Neural progenitor cell (in vitro differentiated cells): Measurements from ENCODE around the gene GINS3. TPM values are rescaled to one million over a fixed set of nuclear protein-coding genes. Genes with fewer than 3 reads are reported as not detected.

ENCODE experiments used
- DNase-seq: peaks from one replicate; pipeline ENCODE4 v3.0.0-alpha.2; 2016; ENCODE audit warnings: low spot score
- H2AFZ ChIP-seq: fragments of 200-600 bp; sonication (generic); replicated peaks from 2 replicates; pipeline ENCODE4 v1.6.1; 2016; ENCODE audit warnings: antibody characterized with exemption
- H3F3A ChIP-seq: fragments of 200-600 bp; sonication (generic); 2 replicates; pipeline ENCODE4 v1.6.1; 2016; ENCODE audit warnings: antibody characterized with exemption, low read depth
- H3K27ac ChIP-seq: fragments of 200-600 bp; sonication (generic); 2 replicates; pipeline ENCODE4 v1.5.1; 2016; ENCODE audit warnings: mild to moderate bottlenecking
- H3K27me3 ChIP-seq: fragments of 200-600 bp; sonication (generic); 2 replicates; pipeline ENCODE4 v1.6.1; 2016; ENCODE audit warnings: mild to moderate bottlenecking, moderate library complexity
- H3K36me3 ChIP-seq: fragments of 200-600 bp; sonication (generic); 2 replicates; pipeline ENCODE4 v1.5.1; 2016
- H3K4me1 ChIP-seq: fragments of 200-600 bp; sonication (generic); 2 replicates; pipeline ENCODE4 v1.6.1; 2016; ENCODE audit warnings: mixed run types
- H3K4me2 ChIP-seq: fragments of 200-600 bp; sonication (generic); 2 replicates; pipeline ENCODE4 v1.6.1; 2016
- H3K4me3 ChIP-seq: fragments of 200-600 bp; sonication (generic); 2 replicates; pipeline ENCODE4 v1.5.1; 2016
- H3K79me2 ChIP-seq: fragments of 200-600 bp; sonication (generic); 2 replicates; pipeline ENCODE4 v1.6.1; 2016; ENCODE audit warnings: low read depth
- H3K9ac ChIP-seq: fragments of 200-600 bp; sonication (generic); 2 replicates; pipeline ENCODE4 v1.6.1; 2016
- H3K9me3 ChIP-seq: fragments of 200-600 bp; sonication (generic); 2 replicates; pipeline ENCODE4 v1.5.1; 2016; ENCODE audit warnings: low read depth
- H4K20me1 ChIP-seq: fragments of 200-600 bp; sonication (generic); 2 replicates; pipeline ENCODE4 v1.6.1; 2016; ENCODE audit warnings: low read depth
- H3K27ac Mint-ChIP-seq: 3 replicates; pipeline ENCODE4 v1.8.0; 2021; ENCODE audit warnings: mixed read lengths
- H3K27me3 Mint-ChIP-seq: 2 replicates; pipeline ENCODE4 v1.8.0; 2022; ENCODE audit warnings: low read depth, mild to moderate bottlenecking, inconsistent platforms, moderate library complexity, mixed read lengths; ENCODE audit not compliant: insufficient read depth
- H3K36me3 Mint-ChIP-seq: 3 replicates; pipeline ENCODE4 v1.8.0; 2021; ENCODE audit warnings: mixed read lengths
- H3K4me1 Mint-ChIP-seq: 3 replicates; pipeline ENCODE4 v1.8.0; 2021; ENCODE audit warnings: mixed read lengths
- H3K4me3 Mint-ChIP-seq: 3 replicates; pipeline ENCODE4 v1.8.0; 2021; ENCODE audit warnings: mild to moderate bottlenecking, moderate library complexity, mixed read lengths
- H3K9me3 Mint-ChIP-seq: 3 replicates; pipeline ENCODE4 v1.8.0; 2020; ENCODE audit warnings: mixed read lengths
- CTCF ChIP-seq: fragments of 200-600 bp; sonication (generic); IDR thresholded peaks from 2 replicates; pipeline ENCODE4 v1.5.1; 2017; ENCODE audit warnings: antibody characterized with exemption, mild to moderate bottlenecking
- EZH2 ChIP-seq: fragments of 200-600 bp; sonication (generic); IDR thresholded peaks from 2 replicates; pipeline ENCODE4 v1.6.1; 2017; ENCODE audit warnings: antibody characterized with exemption, mild to moderate bottlenecking, moderate library complexity
- EZH2phosphoT487 ChIP-seq: fragments of 200-600 bp; sonication (generic); IDR thresholded peaks from 2 replicates; pipeline ENCODE4 v1.6.1; 2017; ENCODE audit warnings: antibody characterized with exemption
- total RNA-seq: library from RNA; depleted of rRNA; stranded (reverse); fragments of >200 nt; gene quantifications from 2 replicates; pipeline ENCODE4 v1.2.3, GENCODE V29; 2015; ENCODE audit warnings: low replicate concordance

The GINS3 gene
- total RNA-seq, 1 donor from 2014 or later = 13.4 TPM

DNA sequence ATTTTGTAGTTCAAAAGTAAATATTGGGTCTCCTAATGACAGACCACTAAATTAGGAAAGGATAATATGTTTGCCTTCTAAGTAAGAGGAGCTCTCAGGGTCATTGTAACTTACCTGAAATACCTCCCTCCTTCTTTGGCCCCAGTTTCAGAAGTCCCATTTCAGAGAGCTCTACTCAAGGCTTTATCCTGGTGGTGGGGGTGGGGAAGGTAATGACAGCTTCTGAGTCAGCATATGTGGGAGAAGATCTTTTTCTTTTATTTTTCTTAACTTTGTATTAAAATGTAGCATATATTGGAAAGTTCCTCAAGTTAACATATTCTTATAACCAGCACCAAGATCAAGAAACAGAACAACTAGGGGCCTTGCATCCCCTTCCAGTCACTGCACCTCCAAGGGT is 16.9 kb upstream of the GINS3 start:
- H3K4me1 Mint-ChIP-seq = peaks cover 3% of the 10 kb centered on the region
- Histone ChIP-seq H3K4me1 (peaks cover 3% of the 10 kb centered on the region), H3K4me3 (no peak overlapping the region), H3K27ac (no peak overlapping the region), H3K9me3 (no peaks in the 10 kb centered on the region), H2AFZ (no peak overlapping the region), H3K9ac (no peak overlapping the region), H3K27me3 (no peaks in the 10 kb centered on the region), H3K4me2 (no peak overlapping the region), H3K36me3 (no peaks in the 10 kb centered on the region), H3K79me2 (no peaks in the 10 kb centered on the region), H4K20me1 (no peaks in the 10 kb centered on the region), H3F3A (no peaks in the 10 kb centered on the region)
- TF ChIP-seq CTCF = no peak
- no peaks in the 10 kb centered on the region for H3K36me3 Mint-ChIP-seq
- H3K27ac Mint-ChIP-seq = no peak overlapping the region
- peaks cover 5% of the 10 kb centered on the region for H3K27me3 Mint-ChIP-seq
- no peak for DNase-seq
- H3K9me3 Mint-ChIP-seq = no peaks in the 10 kb centered on the region
- no peak overlapping the region for H3K4me3 Mint-ChIP-seq

GRCh38 chr16:58377932-58378331 is 14.3 kb upstream of the GINS3 start:
- peaks cover 3% of the 10 kb centered on the region for H3K4me1 Mint-ChIP-seq
- H3K27ac Mint-ChIP-seq = no peak overlapping the region
- Histone ChIP-seq H3K4me1 (no peaks in the 10 kb centered on the region), H3K27ac (no peak overlapping the region), H4K20me1 (no peaks in the 10 kb centered on the region), H2AFZ (peak overlapping the region; percentile 23), H3K4me3 (no peak overlapping the region), H3K4me2 (no peak overlapping the region), H3K9ac (no peak overlapping the region), H3K9me3 (no peaks in the 10 kb centered on the region), H3F3A (no peaks in the 10 kb centered on the region), H3K27me3 (no peaks in the 10 kb centered on the region), H3K79me2 (no peaks in the 10 kb centered on the region), H3K36me3 (no peaks in the 10 kb centered on the region)
- H3K36me3 Mint-ChIP-seq = no peaks in the 10 kb centered on the region
- no peaks in the 10 kb centered on the region for H3K9me3 Mint-ChIP-seq
- H3K4me3 Mint-ChIP-seq = no peak overlapping the region
- no peak for DNase-seq
- no peaks in the 10 kb centered on the region for H3K27me3 Mint-ChIP-seq
- TF ChIP-seq EZH2phosphoT487 (no peak), EZH2 (no peak), CTCF (no peak)

DNA sequence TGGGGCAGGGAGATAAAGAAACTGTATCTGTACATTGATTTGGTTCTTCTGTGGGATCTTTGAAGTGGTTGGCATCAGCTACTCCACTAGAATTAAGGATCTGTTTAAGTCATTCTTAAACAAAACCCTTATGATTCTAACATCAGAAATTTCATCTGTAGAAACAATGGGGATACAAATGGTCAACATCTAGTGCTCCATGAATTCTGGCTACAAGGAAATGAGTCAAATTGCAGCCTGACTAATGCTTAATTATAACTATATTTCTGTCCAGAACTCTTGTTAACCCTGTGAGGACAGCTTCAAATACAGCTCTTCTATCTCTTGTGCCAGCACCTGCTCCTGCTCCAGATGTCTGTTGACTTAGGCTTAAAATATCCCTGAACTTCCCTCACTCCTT is 13.9 kb upstream of the GINS3 start:
- H3K4me1 ChIP-seq = no peaks in the 10 kb centered on the region
- Mint-ChIP-seq H3K27me3 (no peaks in the 10 kb centered on the region), H3K4me1 (peaks cover under 1% of the 10 kb centered on the region), H3K9me3 (no peaks in the 10 kb centered on the region), H3K36me3 (no peaks in the 10 kb centered on the region), H3K4me3 (no peak overlapping the region), H3K27ac (no peak overlapping the region)
- no peaks in the 10 kb centered on the region for H3F3A ChIP-seq
- no peak overlapping the region for H3K27ac ChIP-seq
- no peak for TF ChIP-seq EZH2phosphoT487
- no peaks in the 10 kb centered on the region for H3K27me3 ChIP-seq
- no peaks in the 10 kb centered on the region for H4K20me1 ChIP-seq
- no peak overlapping the region for H3K4me2 ChIP-seq
- no peak overlapping the region for H3K9ac ChIP-seq
- no peaks in the 10 kb centered on the region for H3K79me2 ChIP-seq
- no peaks in the 10 kb centered on the region for H3K36me3 ChIP-seq
- no peak overlapping the region for H2AFZ ChIP-seq
- DNase-seq = no peak
- no peaks in the 10 kb centered on the region for H3K9me3 ChIP-seq
- no peak overlapping the region for H3K4me3 ChIP-seq

DNA sequence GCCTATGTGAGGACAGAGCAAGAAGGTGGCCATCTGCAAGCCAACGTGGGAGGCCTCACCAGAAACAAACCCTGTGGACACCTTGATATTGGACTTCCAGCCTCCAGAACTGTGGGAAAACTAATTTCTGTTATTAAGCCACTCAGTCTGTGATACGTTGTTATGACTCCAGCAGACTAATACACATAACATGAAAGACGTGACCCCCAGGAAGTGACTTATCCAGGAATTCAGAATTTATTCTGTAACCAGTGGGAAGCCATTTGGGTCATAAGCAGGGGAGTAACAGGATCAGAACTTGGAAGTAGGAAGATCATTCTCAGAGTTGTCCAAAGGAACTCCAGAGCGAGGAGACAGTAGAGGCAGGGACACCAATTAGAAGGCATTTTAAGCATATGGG is 12.5 kb upstream of the GINS3 start:
- H4K20me1 ChIP-seq = no peaks in the 10 kb centered on the region
- H3K4me3 ChIP-seq = no peak overlapping the region
- no peak overlapping the region for H3K27ac ChIP-seq
- H3K9me3 ChIP-seq = no peaks in the 10 kb centered on the region
- no peaks in the 10 kb centered on the region for H3F3A ChIP-seq
- H2AFZ ChIP-seq = no peak overlapping the region
- no peaks in the 10 kb centered on the region for H3K36me3 Mint-ChIP-seq
- no peaks in the 10 kb centered on the region for H3K27me3 ChIP-seq
- H3K36me3 ChIP-seq = no peaks in the 10 kb centered on the region
- TF ChIP-seq EZH2 (no peak), CTCF (no peak), EZH2phosphoT487 (no peak)
- H3K27me3 Mint-ChIP-seq = no peaks in the 10 kb centered on the region
- DNase-seq = no peak
- no peak overlapping the region for H3K4me2 ChIP-seq
- no peaks in the 10 kb centered on the region for H3K9me3 Mint-ChIP-seq
- no peak overlapping the region for H3K4me3 Mint-ChIP-seq
- no peak overlapping the region for H3K27ac Mint-ChIP-seq
- H3K79me2 ChIP-seq = no peaks in the 10 kb centered on the region
- no peak overlapping the region for H3K9ac ChIP-seq
- H3K4me1 ChIP-seq = no peaks in the 10 kb centered on the region
- H3K4me1 Mint-ChIP-seq = no peaks in the 10 kb centered on the region
